Measurements from ENCODE around the gene OR2L3. TPM values are rescaled to one million over a fixed set of nuclear protein-coding genes. Genes with fewer than 3 reads are reported as not detected.
"Not testable (repeated sequence)": the region's sequence is repeated elsewhere in the genome, so short reads cannot be mapped to it uniquely, and the experiment has no call there.

OR2L3 gene
- total RNA-seq, 3 donors from 2014 or later = 0.15 to 0.33 TPM; not detected in 1

- H3K4me1 ChIP-seq = no peaks in the 10 kb centered on the region
- TF ChIP-seq POLR2AphosphoS5 (IDR thresholded peaks at IDR 0.05) (no peak), POLR2A (IDR thresholded peaks at IDR 0.05) (no peak)
- TF ChIP-seq, protein P1, sequence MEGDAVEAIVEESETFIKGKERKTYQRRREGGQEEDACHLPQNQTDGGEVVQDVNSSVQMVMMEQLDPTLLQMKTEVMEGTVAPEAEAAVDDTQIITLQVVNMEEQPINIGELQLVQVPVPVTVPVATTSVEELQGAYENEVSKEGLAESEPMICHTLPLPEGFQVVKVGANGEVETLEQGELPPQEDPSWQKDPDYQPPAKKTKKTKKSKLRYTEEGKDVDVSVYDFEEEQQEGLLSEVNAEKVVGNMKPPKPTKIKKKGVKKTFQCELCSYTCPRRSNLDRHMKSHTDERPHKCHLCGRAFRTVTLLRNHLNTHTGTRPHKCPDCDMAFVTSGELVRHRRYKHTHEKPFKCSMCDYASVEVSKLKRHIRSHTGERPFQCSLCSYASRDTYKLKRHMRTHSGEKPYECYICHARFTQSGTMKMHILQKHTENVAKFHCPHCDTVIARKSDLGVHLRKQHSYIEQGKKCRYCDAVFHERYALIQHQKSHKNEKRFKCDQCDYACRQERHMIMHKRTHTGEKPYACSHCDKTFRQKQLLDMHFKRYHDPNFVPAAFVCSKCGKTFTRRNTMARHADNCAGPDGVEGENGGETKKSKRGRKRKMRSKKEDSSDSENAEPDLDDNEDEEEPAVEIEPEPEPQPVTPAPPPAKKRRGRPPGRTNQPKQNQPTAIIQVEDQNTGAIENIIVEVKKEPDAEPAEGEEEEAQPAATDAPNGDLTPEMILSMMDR (IDR thresholded peaks at IDR 0.05) = no peak
- no peak overlapping the region for H3K27ac ChIP-seq
- no peak for DNase-seq (ENCODE audit: low spot score in 2 of 2)
- no peaks in the 10 kb centered on the region for H3K27me3 ChIP-seq
- H3K4me3 ChIP-seq = no peak overlapping the region
- H3K36me3 ChIP-seq = no peaks in the 10 kb centered on the region
- H3K9me3 ChIP-seq = peaks cover 0 to 19% of the 10 kb centered on the region in 2 donors
- intact Hi-C loops (cut with DNase I; ENCODE audit: low total_unique reads) = no loop called here
Observed at GRCh38 chr1:248054671-248055070, 8.0 kb downstream of the OR2L3 start.

GRCh38 chr1:248055261-248055660, 8.6 kb downstream of the OR2L3 start:
- Histone ChIP-seq H3K9me3 (peaks cover 0 to 19% of the 10 kb centered on the region in 2 donors), H3K4me1 (no peaks in the 10 kb centered on the region), H3K27me3 (no peaks in the 10 kb centered on the region), H3K27ac (no peak overlapping the region), H3K4me3 (no peak overlapping the region), H3K36me3 (no peaks in the 10 kb centered on the region)
- TF ChIP-seq POLR2AphosphoS5 (IDR thresholded peaks at IDR 0.05) (no peak), POLR2A (IDR thresholded peaks at IDR 0.05) (no peak)
- DNase-seq (ENCODE audit: low spot score in 2 of 2) = no peak
- intact Hi-C loops (cut with DNase I; ENCODE audit: low total_unique reads) = no loop called here

DNA sequence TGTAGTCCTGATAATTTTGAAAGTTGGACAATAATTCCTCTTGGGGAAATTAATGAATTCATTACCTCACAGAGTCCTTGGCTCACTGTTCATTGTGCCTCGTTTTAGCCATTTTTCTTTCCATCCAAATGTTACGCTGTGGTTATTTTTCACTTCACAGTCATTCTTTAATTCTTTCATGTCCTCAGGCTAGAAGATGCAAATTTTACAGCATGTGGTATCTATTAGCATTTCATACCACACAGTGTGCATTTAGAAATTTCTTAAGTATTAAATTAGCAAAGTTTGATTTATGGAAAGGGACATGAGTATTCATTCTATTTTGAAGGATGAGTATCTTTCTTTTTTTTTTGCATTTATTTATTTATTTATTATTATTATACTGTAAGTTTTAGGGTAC, 18.4 kb downstream of the OR2L3 start:
- Histone ChIP-seq H3K9me3 (no peaks in the 10 kb centered on the region), H3K4me3 (no peak overlapping the region), H3K27ac (no peak overlapping the region), H3K27me3 (no peaks in the 10 kb centered on the region), H3K4me1 (no peaks in the 10 kb centered on the region), H3K36me3 (no peaks in the 10 kb centered on the region)
- DNase-seq (ENCODE audit: low spot score in 2 of 2) = no peak
- intact Hi-C loops (cut with DNase I; ENCODE audit: low total_unique reads) = no loop called here
- TF ChIP-seq POLR2AphosphoS5 (IDR thresholded peaks at IDR 0.05) = no peak
- TF ChIP-seq, protein P1 (IDR thresholded peaks at IDR 0.05) = no peak
- no peak for TF ChIP-seq POLR2A (IDR thresholded peaks at IDR 0.05)

GRCh38 chr1:248065604-248066003, 19.0 kb downstream of the OR2L3 start:
- Histone ChIP-seq H3K27me3 (no peaks in the 10 kb centered on the region), H3K36me3 (no peaks in the 10 kb centered on the region), H3K27ac (no peak overlapping the region), H3K9me3 (no peaks in the 10 kb centered on the region), H3K4me3 (no peak overlapping the region), H3K4me1 (no peaks in the 10 kb centered on the region)
- no peak for DNase-seq (ENCODE audit: low spot score in 2 of 2)
- intact Hi-C loops (cut with DNase I; ENCODE audit: low total_unique reads) = no loop called here
- no peak for TF ChIP-seq POLR2A (IDR thresholded peaks at IDR 0.05)
- no peak for TF ChIP-seq POLR2AphosphoS5 (IDR thresholded peaks at IDR 0.05)
- TF ChIP-seq, protein P1 (IDR thresholded peaks at IDR 0.05) = no peak

GRCh38 chr1:248083864-248084263, 37.2 kb downstream of the OR2L3 start:
- H3K27ac ChIP-seq; H3K27me3 ChIP-seq; DNase-seq (ENCODE audit: low spot score in 2 of 2); H3K4me3 ChIP-seq; H3K9me3 ChIP-seq; H3K4me1 ChIP-seq; intact Hi-C loops (cut with DNase I; ENCODE audit: low total_unique reads); H3K36me3 ChIP-seq: not testable (repeated sequence)

DNA sequence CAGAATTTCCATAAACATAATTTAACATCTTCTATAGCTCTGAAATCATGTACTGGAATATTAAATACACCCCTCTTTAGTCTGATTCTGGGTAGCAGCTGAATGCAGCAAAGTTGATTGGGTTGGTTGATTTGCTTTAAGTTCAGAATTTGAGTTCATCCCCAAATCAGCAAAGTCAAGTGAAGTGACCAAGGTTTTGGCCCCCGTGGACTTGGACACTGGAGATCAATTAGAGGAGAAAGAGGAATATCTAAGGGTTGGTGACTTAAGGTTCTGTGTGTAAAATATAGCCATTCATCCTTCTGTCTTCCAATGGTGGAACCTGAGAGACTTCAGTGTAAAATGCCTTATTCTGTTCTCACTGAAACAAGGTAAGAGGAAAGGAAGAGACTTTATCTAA, 48.2 kb downstream of the OR2L3 start, which contains the start of gene OR2L13:
OR2L13 (plus strand) TSS at position 301 of the 400 bp plus-strand sequence. CDS start 4,192 bp downstream, outside the sequence.
- H3K4me3 ChIP-seq = no peak within 1 kb of the TSS
- TF ChIP-seq, protein P1 (IDR thresholded peaks at IDR 0.05) = no peak
- TF ChIP-seq POLR2AphosphoS5 (IDR thresholded peaks at IDR 0.05) (no peak), POLR2A (IDR thresholded peaks at IDR 0.05) (no peak)
- no peak for DNase-seq (ENCODE audit: low spot score in 2 of 2)
- no peaks in the 10 kb centered on the region for H3K4me1 ChIP-seq
- H3K27me3 ChIP-seq = no peaks in the 10 kb centered on the region
- no peak within 1 kb of the TSS for H3K27ac ChIP-seq
- H3K36me3 ChIP-seq = no peaks in the 10 kb centered on the region
- no peaks in the 10 kb centered on the region for H3K9me3 ChIP-seq
- intact Hi-C loops (cut with DNase I; ENCODE audit: low total_unique reads) = no loop called here
